ENCODE measurements around the gene LRRC37A. TPM values are rescaled to one million over a fixed set of nuclear protein-coding genes. Genes with fewer than 3 reads are reported as not detected.
A peak's percentile ranks its signal among the peaks of the same experiment; 100 is the strongest.
"Not testable (repeated sequence)": the region's sequence is repeated elsewhere in the genome, so short reads cannot be mapped to it uniquely, and the experiment has no call there.

LRRC37A gene
- polyA plus RNA-seq, 1 donor: 6.2 TPM

- no peaks in the 10 kb centered on the region for H3K36me3 ChIP-seq (ENCODE audit: control insufficient read depth, insufficient read depth, low read length)
- DNase-seq: peak; percentile 80 to 93
- H3K4me1 ChIP-seq (ENCODE audit: control insufficient read depth, insufficient read depth, low read length): peaks cover 5% of the 10 kb centered on the region
- WGBS (ENCODE audit: insufficient coverage, low lambda C conversion rate): 6% methylated on average over 3 of the region's 116 CpGs
- no peaks in the 10 kb centered on the region for H3K27me3 ChIP-seq (ENCODE audit: control insufficient read depth, insufficient read depth, low read length)
- H3K27ac ChIP-seq (ENCODE audit: low read length): peak overlapping the region; percentile 86
- peak overlapping the region; percentile 67 for H3K4me3 ChIP-seq (ENCODE audit: low read length)
- H3K9me3 ChIP-seq (ENCODE audit: control insufficient read depth, low read depth, low read length): no peaks in the 10 kb centered on the region
Measured at GRCh38 chr17:46266656-46267544, 28.0 kb upstream of the LRRC37A start.

DNA sequence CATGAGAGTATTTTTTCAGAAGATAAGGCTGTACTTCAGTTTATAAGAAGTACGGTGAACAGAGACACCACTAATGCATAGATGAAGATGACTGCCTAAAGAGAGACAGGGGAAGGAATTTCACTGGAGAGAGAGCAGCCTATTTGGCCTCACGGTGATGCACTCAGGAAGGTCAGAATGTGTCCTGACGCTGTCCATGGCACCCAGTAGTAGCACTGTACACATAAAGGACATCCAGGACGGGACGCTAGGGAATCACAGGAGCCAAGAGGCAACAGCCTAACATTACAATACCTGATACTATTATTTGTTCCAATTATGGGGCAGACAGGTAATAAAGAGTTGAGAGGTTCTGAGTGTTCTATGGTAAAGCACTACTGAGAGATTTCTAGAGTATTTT lies 24.9 kb upstream of the LRRC37A start:
- WGBS (ENCODE audit: insufficient coverage, low lambda C conversion rate): 44% methylated on average over 4 of the region's 5 CpGs
- H3K4me3 ChIP-seq (ENCODE audit: low read length): no peak overlapping the region
- no peaks in the 10 kb centered on the region for H3K27me3 ChIP-seq (ENCODE audit: control insufficient read depth, insufficient read depth, low read length)
- no peaks in the 10 kb centered on the region for H3K9me3 ChIP-seq (ENCODE audit: control insufficient read depth, low read depth, low read length)
- peaks cover 5% of the 10 kb centered on the region for H3K4me1 ChIP-seq (ENCODE audit: control insufficient read depth, insufficient read depth, low read length)
- no peaks in the 10 kb centered on the region for H3K36me3 ChIP-seq (ENCODE audit: control insufficient read depth, insufficient read depth, low read length)
- DNase-seq: no peak
- H3K27ac ChIP-seq (ENCODE audit: low read length): no peak overlapping the region

- 81% methylated on average over 4 of the region's 6 CpGs for WGBS (ENCODE audit: insufficient coverage, low lambda C conversion rate)
- H3K27ac ChIP-seq (ENCODE audit: low read length): no peak overlapping the region
- H3K36me3 ChIP-seq (ENCODE audit: control insufficient read depth, insufficient read depth, low read length): no peaks in the 10 kb centered on the region
- no peaks in the 10 kb centered on the region for H3K27me3 ChIP-seq (ENCODE audit: control insufficient read depth, insufficient read depth, low read length)
- H3K9me3 ChIP-seq (ENCODE audit: control insufficient read depth, low read depth, low read length): no peaks in the 10 kb centered on the region
- no peaks in the 10 kb centered on the region for H3K4me1 ChIP-seq (ENCODE audit: control insufficient read depth, insufficient read depth, low read length)
- no peak overlapping the region for H3K4me3 ChIP-seq (ENCODE audit: low read length)
- DNase-seq: no peak
Measured at GRCh38 chr17:46273541-46274236, 21.2 kb upstream of the LRRC37A start.

DNA sequence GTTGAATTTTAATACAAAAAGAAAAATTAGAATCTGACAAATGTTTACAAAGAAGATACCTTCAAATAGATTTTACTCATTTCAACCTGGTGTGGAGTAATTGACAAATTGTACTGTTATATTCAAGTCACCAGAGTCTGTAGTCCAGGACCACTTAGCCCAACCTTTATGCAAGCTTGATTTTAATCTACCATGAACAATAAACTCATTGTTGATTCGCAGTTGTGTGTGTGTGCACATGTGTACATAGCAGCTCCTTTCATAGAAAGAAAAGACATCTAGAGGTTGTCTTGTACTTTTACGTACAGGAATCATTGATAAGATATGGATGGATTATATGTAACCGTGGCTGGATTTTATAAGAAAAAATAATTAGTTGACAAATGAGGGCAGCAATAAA lies 20.7 kb upstream of the LRRC37A start:
- H3K27ac ChIP-seq (ENCODE audit: low read length): no peak overlapping the region
- 50% methylated on average over 3 of the region's 3 CpGs for WGBS (ENCODE audit: insufficient coverage, low lambda C conversion rate)
- no peaks in the 10 kb centered on the region for H3K27me3 ChIP-seq (ENCODE audit: control insufficient read depth, insufficient read depth, low read length)
- no peak overlapping the region for H3K4me3 ChIP-seq (ENCODE audit: low read length)
- no peaks in the 10 kb centered on the region for H3K9me3 ChIP-seq (ENCODE audit: control insufficient read depth, low read depth, low read length)
- no peak for DNase-seq
- H3K4me1 ChIP-seq (ENCODE audit: control insufficient read depth, insufficient read depth, low read length): no peaks in the 10 kb centered on the region
- H3K36me3 ChIP-seq (ENCODE audit: control insufficient read depth, insufficient read depth, low read length): no peaks in the 10 kb centered on the region

DNA sequence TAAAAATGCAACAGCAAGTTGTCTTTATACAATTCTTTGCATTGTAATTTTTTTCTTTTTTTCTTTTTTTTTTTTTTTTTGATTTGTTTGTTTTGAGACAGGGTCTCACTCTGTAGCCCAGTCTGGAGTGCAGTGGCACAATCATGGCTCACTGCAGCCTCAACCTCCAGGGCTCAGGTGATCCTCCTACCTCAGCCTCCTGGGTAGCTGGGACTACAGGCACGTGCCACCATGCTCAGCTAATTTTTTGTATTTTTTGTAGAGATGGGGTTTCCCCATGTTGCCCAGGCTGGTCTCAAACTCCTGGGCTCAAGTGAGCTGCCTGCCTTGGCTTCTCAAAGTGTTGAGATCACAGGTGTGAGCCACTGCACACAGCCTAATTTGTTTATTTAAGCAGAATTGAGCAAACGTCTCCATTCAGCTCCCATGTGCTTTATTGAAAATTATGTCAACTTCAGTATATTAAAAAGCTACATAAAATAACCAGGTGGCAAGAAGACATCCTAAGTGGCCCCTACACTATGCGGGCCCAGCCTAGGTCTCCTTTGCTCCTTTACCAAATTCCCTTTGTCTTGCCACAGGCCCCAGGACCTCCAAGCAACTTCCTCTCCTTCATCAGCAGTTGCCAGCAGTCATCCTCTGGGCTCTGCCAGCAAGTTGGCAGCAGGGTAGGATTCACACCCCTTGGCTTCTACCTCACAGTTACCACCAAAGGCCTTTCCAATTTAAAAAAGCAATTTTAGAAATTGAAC lies 18.0 kb upstream of the LRRC37A start:
- not testable (repeated sequence) for H3K27ac ChIP-seq (ENCODE audit: low read length); H3K36me3 ChIP-seq (ENCODE audit: control insufficient read depth, insufficient read depth, low read length); H3K4me1 ChIP-seq (ENCODE audit: control insufficient read depth, insufficient read depth, low read length); H3K27me3 ChIP-seq (ENCODE audit: control insufficient read depth, insufficient read depth, low read length); DNase-seq; H3K4me3 ChIP-seq (ENCODE audit: low read length); H3K9me3 ChIP-seq (ENCODE audit: control insufficient read depth, low read depth, low read length)
- WGBS (ENCODE audit: insufficient coverage, low lambda C conversion rate): 40% methylated on average over 2 of the region's 3 CpGs

GRCh38 chr17:46281336-46281735 lies 13.6 kb upstream of the LRRC37A start:
- not testable (repeated sequence) for H3K4me3 ChIP-seq (ENCODE audit: low read length); H3K4me1 ChIP-seq (ENCODE audit: control insufficient read depth, insufficient read depth, low read length); DNase-seq; H3K27ac ChIP-seq (ENCODE audit: low read length); H3K9me3 ChIP-seq (ENCODE audit: control insufficient read depth, low read depth, low read length); H3K36me3 ChIP-seq (ENCODE audit: control insufficient read depth, insufficient read depth, low read length); H3K27me3 ChIP-seq (ENCODE audit: control insufficient read depth, insufficient read depth, low read length)
- WGBS (ENCODE audit: insufficient coverage, low lambda C conversion rate): no CpG with 5 or more reads among the region's 4 CpGs

GRCh38 chr17:46282635-46283034 lies 12.3 kb upstream of the LRRC37A start:
- H3K27me3 ChIP-seq (ENCODE audit: control insufficient read depth, insufficient read depth, low read length); DNase-seq; H3K9me3 ChIP-seq (ENCODE audit: control insufficient read depth, low read depth, low read length); H3K36me3 ChIP-seq (ENCODE audit: control insufficient read depth, insufficient read depth, low read length); H3K27ac ChIP-seq (ENCODE audit: low read length); H3K4me1 ChIP-seq (ENCODE audit: control insufficient read depth, insufficient read depth, low read length); H3K4me3 ChIP-seq (ENCODE audit: low read length): not testable (repeated sequence)
- 60% methylated on average over 1 of the region's 12 CpGs for WGBS (ENCODE audit: insufficient coverage, low lambda C conversion rate)

GRCh38 chr17:46284467-46284866 lies 10.5 kb upstream of the LRRC37A start:
- not testable (repeated sequence) for H3K4me1 ChIP-seq (ENCODE audit: control insufficient read depth, insufficient read depth, low read length); H3K36me3 ChIP-seq (ENCODE audit: control insufficient read depth, insufficient read depth, low read length); H3K27ac ChIP-seq (ENCODE audit: low read length); H3K4me3 ChIP-seq (ENCODE audit: low read length); H3K27me3 ChIP-seq (ENCODE audit: control insufficient read depth, insufficient read depth, low read length); DNase-seq; H3K9me3 ChIP-seq (ENCODE audit: control insufficient read depth, low read depth, low read length)
- no CpG with 5 or more reads among the region's 1 CpG for WGBS (ENCODE audit: insufficient coverage, low lambda C conversion rate)

DNA sequence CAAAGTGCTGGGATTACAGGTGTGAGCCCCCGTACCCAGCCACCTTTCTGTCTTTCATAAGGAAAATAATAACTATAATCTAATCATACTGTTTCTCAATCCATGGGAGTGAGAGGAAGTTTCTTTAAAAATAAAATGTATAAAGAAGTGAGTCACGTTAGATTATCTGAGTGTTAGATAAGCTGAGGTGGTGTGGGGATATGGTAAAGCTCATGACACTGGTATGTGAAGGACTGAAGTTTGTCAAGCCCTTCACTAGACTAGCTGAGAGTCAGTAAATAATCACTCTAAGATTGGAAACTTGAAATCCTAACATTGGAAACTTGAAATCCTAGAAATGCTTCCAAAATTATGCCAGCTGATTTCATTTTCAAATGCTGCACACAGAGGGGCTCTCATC lies 9.4 kb upstream of the LRRC37A start:
- H3K4me3 ChIP-seq (ENCODE audit: low read length); H3K27ac ChIP-seq (ENCODE audit: low read length); H3K4me1 ChIP-seq (ENCODE audit: control insufficient read depth, insufficient read depth, low read length); H3K9me3 ChIP-seq (ENCODE audit: control insufficient read depth, low read depth, low read length); H3K27me3 ChIP-seq (ENCODE audit: control insufficient read depth, insufficient read depth, low read length); H3K36me3 ChIP-seq (ENCODE audit: control insufficient read depth, insufficient read depth, low read length); DNase-seq: not testable (repeated sequence)
- no CpG with 5 or more reads among the region's 2 CpGs for WGBS (ENCODE audit: insufficient coverage, low lambda C conversion rate)

DNA sequence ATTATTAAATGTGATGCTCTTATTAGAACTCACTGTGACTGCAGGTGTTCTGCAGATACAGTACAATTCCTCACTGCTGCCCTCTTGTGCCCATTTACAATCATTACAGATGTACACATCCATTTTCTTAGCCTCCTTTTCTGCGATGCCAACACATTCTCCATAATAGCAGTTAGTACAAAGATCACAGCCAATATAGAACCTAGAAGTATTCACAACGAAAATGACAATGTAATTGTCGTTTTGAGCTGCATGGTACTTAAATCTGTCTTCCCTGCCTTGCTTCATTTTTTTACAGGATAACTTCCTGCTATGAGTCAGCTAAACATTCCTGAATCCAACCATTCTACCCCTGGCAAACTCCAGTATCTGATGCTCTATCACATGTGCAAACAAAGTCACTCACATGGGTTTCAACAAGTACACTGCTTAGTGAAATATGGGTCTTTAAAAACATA lies 8.1 kb upstream of the LRRC37A start:
- H3K9me3 ChIP-seq (ENCODE audit: control insufficient read depth, low read depth, low read length); H3K36me3 ChIP-seq (ENCODE audit: control insufficient read depth, insufficient read depth, low read length); H3K27me3 ChIP-seq (ENCODE audit: control insufficient read depth, insufficient read depth, low read length); H3K4me1 ChIP-seq (ENCODE audit: control insufficient read depth, insufficient read depth, low read length); H3K4me3 ChIP-seq (ENCODE audit: low read length): not testable (repeated sequence)
- H3K27ac ChIP-seq (ENCODE audit: low read length): peak overlapping the region; percentile 36
- WGBS (ENCODE audit: insufficient coverage, low lambda C conversion rate): 5% methylated on average over 3 of the region's 3 CpGs
- DNase-seq: peak; percentile 44 to 77
